ENCODE data around the gene LAGE3. TPM values are rescaled to one million over a fixed set of nuclear protein-coding genes. Genes with fewer than 3 reads are reported as not detected.

LAGE3 gene
- total and polyA plus RNA-seq, 2 of the 8 experiments (the other 6 are each of a cell fraction or from before 2014, with no cell fraction given) = 44.5 to 102 TPM

GRCh38 chrX:154476821-154477220 is 2.3 kb downstream of the LAGE3 start:
- H2BK15ac ChIP-seq (ENCODE audit: low read length) = no peak overlapping the region
- no peak overlapping the region for H2BK120ac ChIP-seq (replicated peaks; ENCODE audit: low read depth, low read length)
- no peaks in the 10 kb centered on the region for H3K79me2 ChIP-seq (ENCODE audit: control insufficient read depth in 1 of 2, insufficient read depth in 2 of 2, low read length in 2 of 2)
- H3K9ac ChIP-seq (replicated peaks in 1 of 4; ENCODE audit: extremely low read depth in 1 of 4, low read depth in 3 of 4, low read length in 3 of 4) = no peak overlapping the region
- no peak for FAIRE-seq
- H3K4me2 ChIP-seq (ENCODE audit: insufficient read depth in 1 of 2, low read depth in 2 of 2, low read length in 2 of 2) = no peak overlapping the region
- no peak overlapping the region for H3K14ac ChIP-seq (ENCODE audit: insufficient read length)
- H3K79me1 ChIP-seq (ENCODE audit: low read depth, low read length) = no peaks in the 10 kb centered on the region
- no peak overlapping the region for H3K18ac ChIP-seq (ENCODE audit: extremely low read depth, low read length)
- no peaks in the 10 kb centered on the region for H4K20me1 ChIP-seq (replicated peaks in 1 of 2; ENCODE audit: control insufficient read depth in 1 of 2, insufficient read depth in 2 of 2, low read length in 2 of 2)
- no peak overlapping the region for H2BK5ac ChIP-seq (ENCODE audit: low read depth, low read length)
- H3K4me1 ChIP-seq (replicated peaks in 1 of 4; ENCODE audit: control insufficient read depth in 3 of 4, insufficient read depth in 4 of 4, low read length in 3 of 4) = peaks cover 0 to 6% (median 0%) of the 10 kb centered on the region in 4 experiments; a peak in 1 of 7 replicates
- DNase-seq (ENCODE audit: low read depth in 1 of 2, low spot score in 2 of 2) = no peak
- no peak overlapping the region for H3K27ac ChIP-seq (ENCODE audit: low read depth, low read length)
- CTCF ChIA-PET (ENCODE audit: partially characterized antibody) = interaction anchor here (0.7 kb wide), 1 partner anchor 34 kb away, joined by 3 read pairs; no protein-coding TSS in a partner anchor
- no peak overlapping the region for H2AFZ ChIP-seq (ENCODE audit: low read length)
- no peaks in the 10 kb centered on the region for H3K27me3 ChIP-seq (replicated peaks in 1 of 4; ENCODE audit: control insufficient read depth in 3 of 4, extremely low read depth in 1 of 4, insufficient read depth in 3 of 4, low read length in 3 of 4)
- no peak overlapping the region for H4K91ac ChIP-seq (replicated peaks; ENCODE audit: insufficient read length, low read length)
- no peak overlapping the region for H3K56ac ChIP-seq (replicated peaks; ENCODE audit: insufficient read length, low read depth, low read length)
- H2AK5ac ChIP-seq (ENCODE audit: low read depth, low read length) = no peak overlapping the region
- POLR2A ChIA-PET (ENCODE audit: partially characterized antibody) = interaction anchor here (0.7 to 1.9 kb wide), 6 partner anchors 10 to 304 kb away, joined by 3 to 6 read pairs (median 4); partner anchors contain the start of genes FAM50A, PLXNA3 and UBL4A
- no peak overlapping the region for H3K23ac ChIP-seq (ENCODE audit: insufficient read length)
- H2BK20ac ChIP-seq (ENCODE audit: low read length) = no peak overlapping the region
- no peak overlapping the region for H2BK12ac ChIP-seq (ENCODE audit: low read depth, low read length)
- H3K9me3 ChIP-seq (ENCODE audit: insufficient read depth in 2 of 2, low read depth in 1 of 2, low read length in 1 of 2) = no peaks in the 10 kb centered on the region
- H3K4ac ChIP-seq (replicated peaks; ENCODE audit: insufficient read length, low read depth, low read length) = no peak overlapping the region
- H3K23me2 ChIP-seq (ENCODE audit: low read depth, low read length) = 0 out of 2 replicates have a peak, but pooled peaks cover 3% of the 10 kb centered on the region
- H3K36me3 ChIP-seq (ENCODE audit: control insufficient read depth in 2 of 4, insufficient read depth in 4 of 4, low read length in 3 of 4) = no peaks in the 10 kb centered on the region; a peak in 1 of 8 replicates
- no peak overlapping the region for H3K4me3 ChIP-seq (ENCODE audit: extremely low read depth in 1 of 4, insufficient read depth in 2 of 4, low read depth in 3 of 4, low read length in 4 of 4)
- H4K8ac ChIP-seq (ENCODE audit: extremely low read depth, insufficient read depth, low read length) = no peak overlapping the region; the same call in 1 of the 2 replicates
- H4K5ac ChIP-seq (ENCODE audit: insufficient read length, low read depth, low read length) = no peak overlapping the region
- 91% methylated on average over 4 of the region's 8 CpGs; no CpG with 5 or more reads in 1 of the 2 experiments for WGBS, 2 experiments (ENCODE audit: extremely low coverage in 1 of 2, insufficient coverage in 1 of 2, insufficient read length in 1 of 2, insufficient replicate concordance in 2 of 2, low coverage in 1 of 2, low lambda C conversion rate in 2 of 2, missing lambda C conversion rate in 1 of 2)
- TF ChIP-seq JUN (IDR thresholded peaks at IDR 0.05; ENCODE audit: low read depth, low read length) (no peak), SIN3A (conservative IDR thresholded peaks at IDR 0.05 in 1 of 2, IDR thresholded peaks at IDR 0.05 in 1 of 2; ENCODE audit: low read depth in 1 of 2, low read length in 2 of 2) (no peak), CBX8 (IDR thresholded peaks at IDR 0.05; ENCODE audit: borderline replicate concordance, low read depth, low read length) (no peak), CHD2 (IDR thresholded peaks at IDR 0.05; ENCODE audit: low read length) (no peak), BCL11A (IDR thresholded peaks at IDR 0.05; ENCODE audit: low read depth in 2 of 2, low read length in 2 of 2) (no peak), RXRA (IDR thresholded peaks at IDR 0.05; ENCODE audit: insufficient read depth, low read depth, low read length) (no peak), EZH2 (IDR thresholded peaks at IDR 0.05; ENCODE audit: low read depth, low read length, severe bottlenecking) (no peak), HDAC2 (IDR thresholded peaks at IDR 0.05; ENCODE audit: borderline replicate concordance in 1 of 2, low read depth in 2 of 2, low read length in 2 of 2) (no peak), BRCA1 (IDR thresholded peaks at IDR 0.05; ENCODE audit: low read depth, low read length) (no peak), GABPA (IDR thresholded peaks at IDR 0.05; ENCODE audit: borderline replicate concordance, insufficient read depth, low read length) (no peak), EGR1 (IDR thresholded peaks at IDR 0.05; ENCODE audit: borderline replicate concordance, low read depth, low read length) (no peak), SAP30 (IDR thresholded peaks at IDR 0.05; ENCODE audit: insufficient read depth, insufficient replicate concordance, low read length) (no peak), KDM4A (IDR thresholded peaks at IDR 0.05; ENCODE audit: low read depth, low read length, severe bottlenecking) (no peak)
